COLO829 (cell line): ENCODE measurements around the gene MAK.
"Not testable (repeated sequence)": the region's sequence is repeated elsewhere in the genome, so short reads cannot be mapped to it uniquely, and the experiment has no call there.

Source experiments
- DNase-seq: peaks from one replicate; pipeline ENCODE4 v3.0.0; 2012; ENCODE audit warnings: low spot score

MAK gene

GRCh38 chr6:10854922-10855632 is 16.7 kb upstream of the MAK start:
- no peak for DNase-seq

GRCh38 chr6:10853849-10854300 is 15.5 kb upstream of the MAK start:
- DNase-seq, result not testable (repeated sequence)

- no peak for DNase-seq
These were observed 14.1 kb upstream of the MAK start for GRCh38 chr6:10852361-10852960.

- DNase-seq, result no peak
These were observed 12.4 kb upstream of the MAK start for GRCh38 chr6:10850728-10851127.

GRCh38 chr6:10849901-10850300 is 11.6 kb upstream of the MAK start:
- DNase-seq, result no peak

- peak; percentile 49 for DNase-seq
These were observed 9.3 kb upstream of the MAK start for GRCh38 chr6:10847684-10848083.

- no peak for DNase-seq
These were observed 5.2 kb upstream of the MAK start for GRCh38 chr6:10843554-10843953.

- no peak for DNase-seq
These were observed 525 bp upstream of the MAK start for GRCh38 chr6:10838794-10839333.

- DNase-seq, result peak; percentile 27
These were observed 731 bp downstream of the MAK start for GRCh38 chr6:10837622-10837994.

- DNase-seq, result peak; percentile 53
These were observed 1.2 kb downstream of the MAK start for GRCh38 chr6:10837009-10837621.

GRCh38 chr6:10834823-10835222 is 3.5 kb downstream of the MAK start:
- no peak for DNase-seq

- no peak for DNase-seq
These were observed 6.7 kb downstream of the MAK start for GRCh38 chr6:10831609-10832008.

GRCh38 chr6:10824819-10825218 is 13.5 kb downstream of the MAK start:
- DNase-seq, result no peak

- DNase-seq, result no peak
These were observed 14.0 kb downstream of the MAK start for GRCh38 chr6:10824297-10824696.

- not testable (repeated sequence) for DNase-seq
These were observed 24.2 kb downstream of the MAK start for GRCh38 chr6:10814176-10814575.

GRCh38 chr6:10809098-10809497 is 29.2 kb downstream of the MAK start:
- no peak for DNase-seq

- no peak for DNase-seq
These were observed 30.0 kb downstream of the MAK start for GRCh38 chr6:10808376-10808775.

GRCh38 chr6:10801224-10801848 is 37.0 kb downstream of the MAK start:
- DNase-seq, result peak; percentile 82

GRCh38 chr6:10800810-10801209 is 37.5 kb downstream of the MAK start:
- DNase-seq, result no peak

GRCh38 chr6:10794239-10794638 is 44.1 kb downstream of the MAK start:
- no peak for DNase-seq

GRCh38 chr6:10793695-10794094 is 44.6 kb downstream of the MAK start:
- no peak for DNase-seq

- DNase-seq, result no peak
These were observed 45.3 kb downstream of the MAK start for GRCh38 chr6:10793035-10793434.

GRCh38 chr6:10792101-10792500 is 46.2 kb downstream of the MAK start:
- no peak for DNase-seq
